Rectal smooth muscle tissue (tissue), 1 donor: ENCODE measurements around the gene PCSK4.
"Not testable (repeated sequence)": the region's sequence is repeated elsewhere in the genome, so short reads cannot be mapped to it uniquely, and the experiment has no call there.

ENCODE experiments used
- H3K27ac ChIP-seq: one replicate; pipeline ENCODE4 v1.7.0; 2013; ENCODE audit warnings: low read depth, low read length, inconsistent platforms
- H3K27me3 ChIP-seq: one replicate; pipeline ENCODE4 v1.7.0; 2013; ENCODE audit warnings: low read length; ENCODE audit not compliant: control insufficient read depth, insufficient read depth
- H3K36me3 ChIP-seq: one replicate; pipeline ENCODE4 v1.7.0; 2013; ENCODE audit warnings: low read length; ENCODE audit not compliant: control insufficient read depth, insufficient read depth
- H3K4me1 ChIP-seq: one replicate; pipeline ENCODE4 v1.7.0; 2013; ENCODE audit warnings: low read length; ENCODE audit not compliant: control insufficient read depth, insufficient read depth
- H3K4me3 ChIP-seq: one replicate; pipeline ENCODE4 v1.7.0; 2013; ENCODE audit warnings: low read length
- H3K9ac ChIP-seq: one replicate; pipeline ENCODE4 v1.7.0; 2013; ENCODE audit warnings: low read length

PCSK4 gene

DNA sequence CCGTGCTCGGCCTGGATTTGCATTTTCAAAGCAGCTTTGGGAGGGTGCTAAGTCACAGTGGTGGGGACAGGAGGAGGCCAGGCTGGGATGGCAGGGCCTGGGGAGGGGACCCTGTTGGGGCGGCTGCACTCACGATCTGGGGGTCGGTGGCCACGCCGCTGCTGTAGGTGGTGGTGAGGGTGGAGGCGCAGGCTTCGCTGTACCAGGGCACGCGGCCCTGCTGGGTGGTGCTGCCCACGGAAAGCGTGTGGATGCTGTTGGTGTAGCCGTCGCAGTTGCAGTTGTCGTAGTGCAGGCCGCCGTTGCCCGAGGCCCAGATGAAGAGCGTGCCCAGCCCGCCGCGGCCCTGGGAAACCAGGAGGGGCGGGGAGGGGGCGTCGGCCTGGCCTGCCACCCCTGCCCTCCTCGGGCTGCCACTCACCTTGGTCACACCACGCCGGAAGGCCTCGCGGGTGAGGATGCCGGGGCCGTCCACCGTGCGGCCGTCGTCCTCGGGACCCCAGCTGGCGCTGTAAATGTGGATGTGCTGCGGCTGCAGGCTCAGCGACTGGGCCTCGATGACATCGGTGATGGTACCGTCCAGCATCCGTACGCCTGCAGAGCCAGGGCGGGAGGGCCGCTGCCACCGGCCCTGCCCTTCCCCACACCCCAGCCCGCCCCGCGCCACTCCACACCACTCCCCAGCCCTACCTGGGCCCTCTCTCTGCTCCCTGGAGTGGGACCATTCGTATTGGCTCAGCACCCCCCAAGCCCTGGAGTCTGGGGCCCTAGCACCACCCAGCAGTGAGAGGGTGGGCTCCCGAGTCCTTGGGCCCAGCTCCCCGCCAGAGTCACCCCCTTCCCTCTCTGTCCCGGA is 3.2 kb downstream of the PCSK4 start:
- Histone ChIP-seq H3K9ac (no peak overlapping the region), H3K36me3 (no peaks in the 10 kb centered on the region), H3K4me1 (no peaks in the 10 kb centered on the region), H3K27me3 (no peaks in the 10 kb centered on the region), H3K4me3 (no peak overlapping the region), H3K27ac (no peak overlapping the region)

- Histone ChIP-seq H3K36me3 (no peaks in the 10 kb centered on the region), H3K27me3 (no peaks in the 10 kb centered on the region), H3K9ac (no peak overlapping the region), H3K4me3 (no peak overlapping the region), H3K27ac (no peak overlapping the region), H3K4me1 (no peaks in the 10 kb centered on the region)
These were observed 6.1 kb downstream of the PCSK4 start for GRCh38 chr19:1483979-1484428.

DNA sequence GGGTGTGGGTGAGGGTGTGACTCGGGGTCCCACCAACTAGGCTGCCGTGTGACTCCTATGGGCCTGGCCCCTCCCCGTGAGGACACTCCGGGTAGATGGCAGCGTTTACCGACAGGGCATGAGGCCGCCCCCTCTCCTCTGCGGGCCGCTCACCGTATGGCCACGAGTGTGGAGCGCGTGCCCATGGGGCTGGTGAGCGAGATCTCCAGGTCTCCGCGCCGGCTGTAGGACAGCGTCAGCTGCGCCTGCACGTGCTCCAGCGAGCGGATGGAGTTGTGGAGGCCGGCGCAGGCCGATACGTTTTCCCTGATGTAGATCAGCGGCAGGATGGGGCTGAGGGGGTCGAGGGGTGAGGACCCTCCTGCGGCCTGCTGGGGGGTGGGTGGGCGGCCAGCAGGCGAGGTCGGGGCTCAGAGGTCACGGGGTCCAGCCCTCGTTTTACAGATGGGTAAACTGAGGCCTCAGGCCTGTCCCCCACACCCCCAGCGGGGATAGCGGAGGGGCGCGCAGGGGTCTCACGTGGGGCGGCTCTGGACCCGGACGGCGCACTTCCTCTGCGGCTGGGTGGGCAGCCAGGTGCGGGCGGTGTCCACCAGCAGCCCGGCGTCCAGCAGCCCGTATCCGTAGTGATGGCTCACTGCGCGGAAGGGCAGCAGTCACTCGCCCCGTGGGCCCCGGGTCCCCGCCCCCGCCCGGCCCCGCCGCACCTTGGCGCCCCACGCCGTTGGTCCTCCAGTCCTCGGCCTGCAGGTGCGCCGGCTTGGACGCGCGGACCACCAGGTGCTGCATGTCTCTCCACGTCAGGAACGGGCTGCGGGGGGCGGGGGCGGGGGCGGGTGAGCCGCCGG is 6.8 kb downstream of the PCSK4 start:
- Histone ChIP-seq H3K36me3 (no peaks in the 10 kb centered on the region), H3K27me3 (no peaks in the 10 kb centered on the region), H3K4me1 (no peaks in the 10 kb centered on the region), H3K27ac (no peak overlapping the region), H3K9ac (no peak overlapping the region), H3K4me3 (no peak overlapping the region)

GRCh38 chr19:1482361-1483130 is 7.6 kb downstream of the PCSK4 start:
- no peaks in the 10 kb centered on the region for H3K36me3 ChIP-seq
- no peak overlapping the region for H3K9ac ChIP-seq

DNA sequence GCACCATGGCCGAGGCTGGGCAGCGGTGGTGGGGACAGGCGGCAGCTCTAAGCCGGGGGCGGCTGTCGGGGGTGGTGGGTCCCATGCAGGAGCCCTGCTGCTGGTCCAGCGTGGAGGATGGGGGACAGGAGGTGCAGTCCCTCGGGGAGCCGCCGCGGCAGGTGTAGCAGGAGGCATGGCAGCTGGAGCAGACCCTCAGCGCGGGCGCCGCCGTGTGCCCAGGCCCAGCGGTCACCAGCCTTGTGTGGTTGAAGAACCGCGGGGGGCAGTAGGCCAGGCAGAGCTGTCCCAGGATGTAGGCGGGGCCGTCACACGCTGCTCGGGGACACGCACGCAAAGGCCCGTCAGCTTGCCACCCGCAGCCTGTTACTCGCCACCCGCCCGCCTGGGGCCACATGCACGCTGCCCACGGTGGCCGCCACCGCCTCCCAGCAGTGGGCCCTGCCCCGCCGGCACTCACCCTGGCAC is 8.2 kb downstream of the PCSK4 start:
- H3K27me3 ChIP-seq = no peaks in the 10 kb centered on the region
- H3K36me3 ChIP-seq = peaks cover 2% of the 10 kb centered on the region
- H3K4me3 ChIP-seq = no peak overlapping the region
- H3K27ac ChIP-seq = no peak overlapping the region
- H3K4me1 ChIP-seq = no peaks in the 10 kb centered on the region
- no peak overlapping the region for H3K9ac ChIP-seq

More at GRCh38 chr19:1482361-1483130, 7.6 kb downstream of the PCSK4 start:
- H3K4me1 ChIP-seq = no peaks in the 10 kb centered on the region
- no peak overlapping the region for H3K27ac ChIP-seq
- no peak overlapping the region for H3K4me3 ChIP-seq
- no peaks in the 10 kb centered on the region for H3K27me3 ChIP-seq

DNA sequence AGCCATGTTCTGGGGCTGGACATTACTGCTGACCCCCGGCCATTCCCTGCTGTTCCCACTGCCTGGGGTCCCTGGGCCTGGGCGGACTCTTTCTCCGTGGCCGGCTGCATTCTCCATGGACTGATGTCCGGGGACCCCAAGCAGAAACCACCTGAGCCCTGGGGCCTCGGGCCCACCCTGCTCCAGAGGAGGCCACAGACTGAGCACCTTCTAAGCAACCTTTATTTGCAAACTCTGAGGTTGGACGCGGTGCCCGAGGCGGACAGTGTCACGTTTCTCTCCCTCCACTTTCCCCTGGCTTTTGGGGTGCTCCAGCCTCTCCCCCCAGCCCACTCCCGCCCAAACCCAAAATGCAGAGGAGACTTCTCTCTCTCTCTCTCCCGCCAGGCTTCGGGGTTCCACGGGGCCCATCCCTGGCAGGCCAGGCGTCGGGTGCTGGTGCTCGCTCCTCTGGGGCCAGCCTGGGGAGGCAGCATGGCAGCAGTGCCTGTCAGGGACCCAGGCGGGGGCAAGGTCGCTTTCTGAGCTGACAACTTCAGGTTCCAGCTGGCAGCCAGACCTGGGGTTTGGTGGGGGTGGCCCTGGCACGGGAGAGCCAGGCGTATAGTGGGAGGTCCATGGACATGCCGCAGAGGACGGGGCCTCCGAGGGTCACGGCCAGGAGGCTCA is 8.8 kb downstream of the PCSK4 start:
- Histone ChIP-seq H3K27ac (no peak overlapping the region), H3K36me3 (peaks cover 2% of the 10 kb centered on the region), H3K9ac (no peak overlapping the region), H3K4me3 (no peak overlapping the region), H3K27me3 (no peaks in the 10 kb centered on the region), H3K4me1 (no peaks in the 10 kb centered on the region)

DNA sequence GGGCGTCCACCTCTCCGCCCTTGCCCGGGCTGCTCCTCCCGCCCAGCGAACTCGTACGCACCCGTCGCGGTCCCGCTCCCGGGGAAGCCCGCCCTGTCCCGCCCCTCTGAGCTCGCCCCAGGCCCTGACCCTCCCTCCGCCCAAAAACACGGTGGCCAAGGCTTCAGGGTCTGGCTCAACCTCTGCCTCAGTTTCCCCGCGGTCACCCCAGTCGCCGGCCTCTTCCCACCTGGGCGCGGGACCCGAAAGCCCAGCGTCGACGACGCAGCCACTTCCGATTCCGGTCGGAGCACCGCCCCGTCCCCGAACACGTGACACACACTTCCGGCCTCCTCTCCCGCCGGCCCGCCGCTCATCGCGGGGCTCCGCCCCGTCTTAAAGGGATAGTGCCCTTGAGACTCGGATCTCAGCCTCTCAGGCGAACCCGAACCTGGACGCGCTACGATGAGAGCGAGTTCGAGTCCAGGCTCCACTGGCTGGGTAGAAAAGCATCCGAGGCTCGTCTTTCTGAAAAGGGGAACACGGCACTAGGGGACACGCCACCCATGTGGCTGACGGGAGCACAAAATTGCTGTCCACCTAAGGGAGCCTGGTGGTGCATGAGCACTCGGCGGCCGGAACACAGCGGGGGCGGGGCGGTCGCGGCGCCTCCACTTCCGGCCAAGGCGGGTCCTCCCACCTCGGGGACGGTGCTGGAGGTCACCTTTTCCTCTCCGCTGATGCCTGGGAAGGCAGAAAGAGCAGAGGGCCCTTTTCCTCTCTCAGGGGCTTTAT is 11.0 kb downstream of the PCSK4 start, which contains the start of gene C19orf25:
C19orf25 (minus strand) TSS at position 282 of the 774 bp plus-strand sequence. CDS start 312 bp downstream, outside the sequence.
- Histone ChIP-seq H3K9ac (peak within 1 kb of the TSS; percentile 62), H3K4me1 (no peaks in the 10 kb centered on the region), H3K4me3 (peak within 1 kb of the TSS; percentile 94), H3K36me3 (peaks cover 5% of the 10 kb centered on the region), H3K27me3 (no peaks in the 10 kb centered on the region), H3K27ac (peak within 1 kb of the TSS; percentile 6)

- not testable (repeated sequence) for H3K27ac ChIP-seq
- H3K27me3 ChIP-seq = peaks cover 12% of the 10 kb centered on the region
These were observed 13.1 kb downstream of the PCSK4 start for GRCh38 chr19:1477056-1477455.

DNA sequence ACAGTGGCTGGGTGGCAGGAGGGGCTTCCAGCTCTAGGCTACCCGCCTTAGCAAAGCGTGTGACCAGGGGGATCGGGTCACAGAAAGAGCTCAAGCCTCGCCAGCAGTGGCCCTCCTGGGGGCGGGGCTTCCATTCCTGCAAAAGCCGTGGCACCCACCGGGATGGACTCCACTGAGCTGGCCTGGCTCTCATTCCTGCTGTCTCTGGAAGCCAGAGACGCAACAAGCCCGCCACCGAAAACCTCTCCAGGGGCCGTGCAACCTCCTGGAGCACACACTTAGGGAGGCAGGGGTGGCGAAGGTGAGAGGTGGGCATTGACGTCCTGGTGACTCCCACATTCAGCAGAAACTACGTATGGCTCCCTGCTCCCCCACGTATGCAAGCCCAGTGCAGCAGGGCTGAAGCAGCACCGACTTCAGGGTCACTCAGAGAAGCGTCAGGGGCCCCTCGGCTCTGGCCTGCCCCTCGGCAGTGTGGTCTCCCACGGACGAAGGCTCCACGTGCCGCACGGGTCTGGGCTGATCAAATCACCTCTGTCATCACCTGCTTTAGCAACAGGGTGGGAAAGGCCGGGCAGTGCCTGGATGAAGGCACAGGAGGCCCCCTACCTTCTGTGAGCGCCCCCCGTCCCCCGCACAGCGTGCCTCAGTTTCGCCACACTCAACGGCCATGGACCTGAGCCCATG is 14.3 kb downstream of the PCSK4 start:
- no peak overlapping the region for H3K9ac ChIP-seq
- H3K4me1 ChIP-seq = peaks cover 5% of the 10 kb centered on the region
- no peak overlapping the region for H3K27ac ChIP-seq
- H3K27me3 ChIP-seq = peaks cover 24% of the 10 kb centered on the region
- no peak overlapping the region for H3K4me3 ChIP-seq
- peaks cover 5% of the 10 kb centered on the region for H3K36me3 ChIP-seq

More at GRCh38 chr19:1477056-1477455, 13.1 kb downstream of the PCSK4 start:
- not testable (repeated sequence) for H3K9ac ChIP-seq, H3K36me3 ChIP-seq, H3K4me1 ChIP-seq, H3K4me3 ChIP-seq

- Histone ChIP-seq H3K36me3 (peaks cover 5% of the 10 kb centered on the region), H3K4me1 (peaks cover 7% of the 10 kb centered on the region), H3K27me3 (peaks cover 33% of the 10 kb centered on the region), H3K9ac (no peak overlapping the region), H3K27ac (no peak overlapping the region), H3K4me3 (no peak overlapping the region)
These were observed 15.3 kb downstream of the PCSK4 start for GRCh38 chr19:1474765-1475351.
